Endodermal cell (in vitro differentiated cells): ENCODE data around the gene KCNB1. TPM values are rescaled to one million over a fixed set of nuclear protein-coding genes. Genes with fewer than 3 reads are reported as not detected.

Experiments used
- DNase-seq: peaks from one replicate; pipeline ENCODE4 v3.0.0-alpha.2; 2017
- H3K27ac ChIP-seq: 2 replicates; pipeline ENCODE4 v1.5.1; 2013; ENCODE audit warnings: mild to moderate bottlenecking, low read depth, low read length, moderate library complexity
- H3K27me3 ChIP-seq: 2 replicates; pipeline ENCODE4 v1.6.1; 2013; ENCODE audit warnings: mild to moderate bottlenecking, low read length, moderate library complexity; ENCODE audit not compliant: insufficient read depth, control insufficient read depth, poor library complexity, severe bottlenecking
- H3K36me3 ChIP-seq: 2 replicates; pipeline ENCODE4 v1.7.0; 2013; ENCODE audit warnings: mild to moderate bottlenecking, low read length, moderate library complexity; ENCODE audit not compliant: control insufficient read depth, insufficient read depth
- H3K4me1 ChIP-seq: one replicate; pipeline ENCODE4 v1.7.0; 2013; ENCODE audit warnings: low read length; ENCODE audit not compliant: control insufficient read depth, insufficient read depth
- H3K4me3 ChIP-seq: 2 replicates; pipeline ENCODE4 v1.5.1; 2013; ENCODE audit warnings: mild to moderate bottlenecking, low read length, moderate library complexity
- H3K9ac ChIP-seq: 2 replicates; pipeline ENCODE4 v1.6.1; 2013; ENCODE audit warnings: mild to moderate bottlenecking, low read length, moderate library complexity; ENCODE audit not compliant: poor library complexity, severe bottlenecking; ENCODE audit errors: extremely low read depth
- H3K9me3 ChIP-seq: 2 replicates; pipeline ENCODE4 v1.6.1; 2013; ENCODE audit warnings: mild to moderate bottlenecking, low read length, moderate library complexity; ENCODE audit not compliant: control insufficient read depth
- H3K27ac Mint-ChIP-seq: 2 replicates; pipeline ENCODE4 v1.8.0; 2020; ENCODE audit warnings: mixed read lengths
- H3K27me3 Mint-ChIP-seq: 2 replicates; pipeline ENCODE4 v1.8.0; 2021; ENCODE audit warnings: mild to moderate bottlenecking, mixed read lengths; ENCODE audit not compliant: insufficient read depth
- H3K36me3 Mint-ChIP-seq: 2 replicates; pipeline ENCODE4 v1.8.0; 2020; ENCODE audit warnings: low read depth, mixed read lengths
- H3K4me1 Mint-ChIP-seq: 2 replicates; pipeline ENCODE4 v1.8.0; 2020; ENCODE audit warnings: mixed read lengths
- H3K4me3 Mint-ChIP-seq: 2 replicates; pipeline ENCODE4 v1.8.0; 2020; ENCODE audit warnings: mild to moderate bottlenecking, moderate library complexity, mixed read lengths
- H3K9me3 Mint-ChIP-seq: 2 replicates; pipeline ENCODE4 v1.8.0; 2020; ENCODE audit warnings: mild to moderate bottlenecking, mixed read lengths
- CTCF ChIP-seq: fragments of 200-600 bp; sonication (generic); conservative IDR thresholded peaks from 2 replicates; pipeline ENCODE4 v1.5.0; 2021; ENCODE audit warnings: antibody characterized with exemption, mild to moderate bottlenecking
- WGBS, 2 experiments: methylation state at CpG; one replicate each; pipeline versions ENCODE4 v1.1.5 to v1.1.7; 2013; ENCODE audit warnings: missing lambda C conversion rate in 2 of 2, mixed read lengths in 1 of 2; ENCODE audit not compliant: insufficient coverage in 1 of 2, insufficient read length in 1 of 2; 5-methylcytosine and 5-hydroxymethylcytosine counted together
- total RNA-seq, 2 donors: library from RNA; stranded (reverse); fragmentation: NEBNext Ultra II Directional in 1 of 2; extraction: Animal tissue kit (Norgen Biotek cat#: 25700) in 1 of 2; gene quantifications; 2 replicates in 1 of 2; 3 replicates in 1 of 2; pipeline ENCODE4 v1.2.1, GENCODE V29; 2021

KCNB1 gene
- total RNA-seq, 2 donors from 2014 or later, result 0.46 to 0.84 TPM

DNA sequence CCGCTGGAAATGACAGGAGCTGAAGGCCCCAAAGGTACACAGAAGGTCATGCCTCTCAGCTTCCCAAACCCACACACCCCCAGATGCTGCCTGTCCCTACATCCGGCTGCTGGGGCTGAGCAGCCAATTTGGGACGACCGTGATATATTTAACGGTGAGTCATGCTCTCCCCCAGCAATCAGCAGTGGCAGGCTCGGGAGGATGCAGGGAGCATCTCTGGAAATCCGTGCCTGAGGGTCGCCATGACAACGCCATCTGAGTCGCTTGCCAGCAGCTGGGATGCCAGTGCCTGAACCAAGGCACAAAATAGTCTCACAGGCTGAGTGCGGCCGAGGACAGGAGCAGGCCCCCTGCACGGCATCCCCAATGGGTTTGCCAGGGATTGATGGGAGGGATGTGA, 57.9 kb downstream of the KCNB1 start:
- H3K9ac ChIP-seq, result no peak overlapping the region
- peaks cover 7% of the 10 kb centered on the region for H3K4me1 ChIP-seq
- H3K36me3 ChIP-seq, result no peaks in the 10 kb centered on the region
- H3K27me3 Mint-ChIP-seq, result peaks cover 4% of the 10 kb centered on the region
- no peak for DNase-seq
- no peaks in the 10 kb centered on the region for H3K27me3 ChIP-seq
- no peaks in the 10 kb centered on the region for H3K36me3 Mint-ChIP-seq
- H3K27ac Mint-ChIP-seq, result no peak overlapping the region
- H3K9me3 Mint-ChIP-seq, result no peaks in the 10 kb centered on the region
- peaks cover 6% of the 10 kb centered on the region for H3K4me1 Mint-ChIP-seq
- no peak overlapping the region for H3K4me3 ChIP-seq
- H3K9me3 ChIP-seq, result no peaks in the 10 kb centered on the region
- 67 to 83% methylated on average over 7 to 13 of the region's 13 CpGs for WGBS, 2 experiments
- TF ChIP-seq CTCF, result no peak
- H3K4me3 Mint-ChIP-seq, result no peak overlapping the region
- H3K27ac ChIP-seq, result no peak overlapping the region

DNA sequence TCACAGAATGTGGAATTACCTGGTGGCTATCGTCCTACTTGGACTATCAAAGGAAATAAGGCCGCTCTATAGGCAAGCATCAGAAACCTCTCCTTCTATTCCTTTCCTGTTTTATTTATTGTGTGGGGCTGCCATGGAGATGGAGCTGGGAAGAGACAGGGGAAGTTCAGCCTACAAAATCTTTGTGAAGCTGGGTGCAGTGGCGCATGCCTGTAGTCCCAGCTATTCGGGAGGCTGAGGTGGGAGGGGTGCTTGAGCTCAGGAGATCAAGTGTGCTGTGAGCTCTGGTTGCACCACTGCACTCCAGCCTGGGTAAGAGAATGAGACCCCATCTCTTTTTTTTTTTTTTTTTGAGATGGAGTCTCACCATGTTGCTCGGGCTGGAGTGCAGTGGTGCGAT, 60.3 kb downstream of the KCNB1 start:
- no peak for TF ChIP-seq CTCF
- Mint-ChIP-seq H3K9me3 (no peaks in the 10 kb centered on the region), H3K36me3 (no peaks in the 10 kb centered on the region), H3K27me3 (peaks cover 2% of the 10 kb centered on the region), H3K27ac (no peak overlapping the region), H3K4me3 (no peak overlapping the region), H3K4me1 (peaks cover 10% of the 10 kb centered on the region)
- DNase-seq, result no peak
- no peaks in the 10 kb centered on the region for H3K36me3 ChIP-seq
- no peak overlapping the region for H3K27ac ChIP-seq
- no peak overlapping the region for H3K9ac ChIP-seq
- WGBS, 2 experiments, result 90 to 95% methylated on average over 2 to 6 of the region's 6 CpGs
- no peaks in the 10 kb centered on the region for H3K9me3 ChIP-seq
- peaks cover 10% of the 10 kb centered on the region for H3K4me1 ChIP-seq
- no peaks in the 10 kb centered on the region for H3K27me3 ChIP-seq
- no peak overlapping the region for H3K4me3 ChIP-seq

GRCh38 chr20:49420811-49421295, 61.6 kb downstream of the KCNB1 start:
- no peaks in the 10 kb centered on the region for H3K9me3 ChIP-seq
- H3K27me3 ChIP-seq, result no peaks in the 10 kb centered on the region
- no peak overlapping the region for H3K27ac Mint-ChIP-seq
- H3K36me3 Mint-ChIP-seq, result no peaks in the 10 kb centered on the region
- H3K36me3 ChIP-seq, result no peaks in the 10 kb centered on the region
- H3K4me1 Mint-ChIP-seq, result peaks cover 10% of the 10 kb centered on the region
- no peak overlapping the region for H3K4me3 Mint-ChIP-seq
- H3K27me3 Mint-ChIP-seq, result no peaks in the 10 kb centered on the region
- H3K4me1 ChIP-seq, result peaks cover 10% of the 10 kb centered on the region
- 90 to 94% methylated on average over 6 of the region's 6 CpGs for WGBS, 2 experiments
- H3K9me3 Mint-ChIP-seq, result no peaks in the 10 kb centered on the region
- H3K4me3 ChIP-seq, result no peak overlapping the region
- no peak overlapping the region for H3K27ac ChIP-seq
- no peak overlapping the region for H3K9ac ChIP-seq
- no peak for DNase-seq
- TF ChIP-seq CTCF, result no peak
